Retinal pigment epithelial cell (primary cell): ENCODE measurements around the gene DUOX2.

Experiments
- DNase-seq: peaks from one replicate; pipeline ENCODE4 v3.0.0-alpha.2; 2010; ENCODE audit warnings: low read depth
- H3K4me3 ChIP-seq: 2 replicates; pipeline ENCODE4 v1.5.1; 2011; ENCODE audit warnings: mild to moderate bottlenecking, low read length, control low read depth, moderate library complexity
- CTCF ChIP-seq: conservative IDR thresholded peaks from 2 replicates; pipeline ENCODE4 v1.5.1; 2011; ENCODE audit warnings: low read depth, low read length, control low read depth, inconsistent platforms

The DUOX2 gene

GRCh38 chr15:45118996-45119395 lies 5.0 kb upstream of the DUOX2 start:
- H3K4me3 ChIP-seq: no peak overlapping the region
- DNase-seq: no peak
- TF ChIP-seq CTCF: no peak

- no peak overlapping the region for H3K4me3 ChIP-seq
- TF ChIP-seq CTCF: peak; percentile 100
Measured at GRCh38 chr15:45118131-45118588, 4.2 kb upstream of the DUOX2 start.

GRCh38 chr15:45117308-45118130 lies 3.5 kb upstream of the DUOX2 start:
- no peak for DNase-seq
- peak overlapping the region; percentile 15 for H3K4me3 ChIP-seq
- no peak for TF ChIP-seq CTCF

More at GRCh38 chr15:45118131-45118588, 4.2 kb upstream of the DUOX2 start:
- DNase-seq: peak; percentile 58

GRCh38 chr15:45116482-45117307 lies 2.7 kb upstream of the DUOX2 start:
- H3K4me3 ChIP-seq: no peak overlapping the region
- DNase-seq: no peak
- no peak for TF ChIP-seq CTCF

- no peak for TF ChIP-seq CTCF
- H3K4me3 ChIP-seq: no peak overlapping the region
Measured at GRCh38 chr15:45116006-45116481, 2.1 kb upstream of the DUOX2 start.

GRCh38 chr15:45115312-45115820 lies 1.4 kb upstream of the DUOX2 start:
- TF ChIP-seq CTCF: no peak
- H3K4me3 ChIP-seq: no peak overlapping the region
- DNase-seq: no peak

More at GRCh38 chr15:45116006-45116481, 2.1 kb upstream of the DUOX2 start:
- no peak for DNase-seq
